Measurements from ENCODE around the gene SCARF2. TPM values are rescaled to one million over a fixed set of nuclear protein-coding genes. Genes with fewer than 3 reads are reported as not detected.

The SCARF2 gene
- total and polyA plus RNA-seq, 2 of the 13 experiments (the other 11 are each of a cell fraction or from before 2014, with no cell fraction given): 3.3 to 6.2 TPM

- no TSS peak for BruUV-seq (replicated peaks)
- ATAC-seq (peak; percentile 9), FAIRE-seq (no peak), DNase-seq (ENCODE audit: low spot score) (no peak)
- H3K36me3 ChIP-seq (replicated peaks in 1 of 2; ENCODE audit: control insufficient read depth in 1 of 2, insufficient read depth in 2 of 2, low read length in 2 of 2): peaks cover 2 to 4% of the 10 kb centered on the region in 2 experiments; a peak in 2 of 5 replicates
- no peak overlapping the region for H3K9ac ChIP-seq (ENCODE audit: insufficient read depth, low read depth, low read length)
- H4K20me1 ChIP-seq (ENCODE audit: insufficient read depth, low read length): no peaks in the 10 kb centered on the region
- peaks cover 3% of the 10 kb centered on the region for H3K79me2 ChIP-seq (ENCODE audit: insufficient read depth, low read length)
- H3K27ac ChIP-seq (ENCODE audit: extremely low read length, insufficient read depth, low read length): no peak overlapping the region
- CTCF ChIA-PET (ENCODE audit: low intra/inter-chr PET ratio, low total read pairs): no interaction called here
- no peak overlapping the region for H3K4me3 ChIP-seq (replicated peaks in 1 of 3; ENCODE audit: insufficient read depth in 1 of 3, low read depth in 2 of 3, low read length in 3 of 3)
- 67% methylated on average over 9 of the region's 21 CpGs for WGBS (ENCODE audit: low lambda C conversion rate)
- no peaks in the 10 kb centered on the region for H3K9me3 ChIP-seq (ENCODE audit: low read length)
- no peaks in the 10 kb centered on the region for H3K27me3 ChIP-seq (ENCODE audit: control insufficient read depth in 1 of 2, insufficient read depth in 2 of 2, low read length in 2 of 2)
- no peak overlapping the region for H3K4me2 ChIP-seq (ENCODE audit: low read depth, low read length)
- POLR2A ChIA-PET: no interaction called here
- H3K4me1 ChIP-seq (ENCODE audit: insufficient read depth, low read length): peaks cover 29% of the 10 kb centered on the region
- in situ Hi-C loops (cut with HindIII; ENCODE audit: extremely low pct_ligation_motif_present, low pct_unique_long_range_greater_than_20kb): no loop called here
- H2AFZ ChIP-seq (ENCODE audit: low read length): no peak overlapping the region
- intact Hi-C loops (cut with micrococcal nuclease; ENCODE audit: unreplicated experiment): no loop called here
- TF ChIP-seq GATAD2A (CRISPR knock-in tag; IDR thresholded peaks at IDR 0.05) (0 out of 2 replicates have a peak, but pooled peaks have one; percentile 15), LCORL (IDR thresholded peaks at IDR 0.05) (no peak), LCORL (CRISPR knock-in tag; IDR thresholded peaks at IDR 0.05) (0 out of 2 replicates have a peak, but pooled peaks have one; percentile 36), ZNF263 (CRISPR knock-in tag; IDR thresholded peaks at IDR 0.05) (peak; percentile 55; the same call in 1 of the 2 replicates), ZNF615 (CRISPR knock-in tag; IDR thresholded peaks at IDR 0.05; ENCODE audit: borderline replicate concordance) (no peak), HNRNPH1 (optimal IDR thresholded peaks at IDR 0.05; ENCODE audit: low read depth, low read length) (no peak), PAF1 (CRISPR knock-in tag; IDR thresholded peaks at IDR 0.05) (no peak), ZBTB4 (CRISPR knock-in tag; IDR thresholded peaks at IDR 0.05; ENCODE audit: borderline replicate concordance) (no peak), HHEX (CRISPR knock-in tag; IDR thresholded peaks at IDR 0.05) (no peak), ZNF816 (CRISPR knock-in tag; IDR thresholded peaks at IDR 0.05; ENCODE audit: borderline replicate concordance) (no peak), KDM3A (CRISPR knock-in tag; IDR thresholded peaks at IDR 0.05; ENCODE audit: low read depth) (no peak), KMT2B (CRISPR knock-in tag; IDR thresholded peaks at IDR 0.05) (no peak), HNF4A (CRISPR knock-in tag; IDR thresholded peaks at IDR 0.05) (peak; percentile 79), TOPORS (CRISPR knock-in tag; IDR thresholded peaks at IDR 0.05) (no peak), KLF6 (CRISPR knock-in tag; IDR thresholded peaks at IDR 0.05) (no peak), HNRNPL (IDR thresholded peaks at IDR 0.05; ENCODE audit: low read depth, low read length) (0 out of 2 replicates have a peak, but pooled peaks have one; percentile 54), ZBTB46 (CRISPR knock-in tag; IDR thresholded peaks at IDR 0.05; ENCODE audit: borderline replicate concordance) (no peak), ZNF572 (CRISPR knock-in tag; IDR thresholded peaks at IDR 0.05) (no peak), ELF1 (CRISPR knock-in tag; IDR thresholded peaks at IDR 0.05) (no peak), ZNF329 (CRISPR knock-in tag; IDR thresholded peaks at IDR 0.05; ENCODE audit: low read depth) (no peak), HNF4G (IDR thresholded peaks at IDR 0.05; ENCODE audit: borderline replicate concordance, low read depth, low read length) (peak; percentile 66), HNF4G (CRISPR knock-in tag; IDR thresholded peaks at IDR 0.05; ENCODE audit: borderline replicate concordance, low read depth) (no peak)
Measured at GRCh38 chr22:20441631-20442484, 4.2 kb upstream of the SCARF2 start.

Measured in HepG2 (cell line).